ENCODE data around the gene SIN3A.
"Not testable (repeated sequence)": the region's sequence is repeated elsewhere in the genome, so short reads cannot be mapped to it uniquely, and the experiment has no call there.

Gene SIN3A

GRCh38 chr15:75403892-75404291, 47.6 kb downstream of the SIN3A start:
- H3K9me3 Mint-ChIP-seq, result no peaks in the 10 kb centered on the region
- no peak for TF ChIP-seq CTCF (IDR thresholded peaks at IDR 0.05; ENCODE audit: unreplicated experiment in 3 of 3)
- H3K27me3 Mint-ChIP-seq (ENCODE audit: low read depth), result no peaks in the 10 kb centered on the region
- H3K36me3 Mint-ChIP-seq (ENCODE audit: low read depth), result peaks cover 68% of the 10 kb centered on the region
- no peaks in the 10 kb centered on the region for H3K4me1 Mint-ChIP-seq
- H3K27ac Mint-ChIP-seq, result no peak overlapping the region
- H3K4me3 Mint-ChIP-seq, result no peak overlapping the region

- peaks cover 60% of the 10 kb centered on the region for H3K36me3 Mint-ChIP-seq (ENCODE audit: low read depth)
Measured at GRCh38 chr15:75397494-75397893, 54.0 kb downstream of the SIN3A start.

GRCh38 chr15:75389791-75390382, 61.6 kb downstream of the SIN3A start:
- H3K36me3 Mint-ChIP-seq (ENCODE audit: low read depth), result peaks cover 68% of the 10 kb centered on the region
- H3K27ac Mint-ChIP-seq, result no peak overlapping the region
- H3K27me3 Mint-ChIP-seq (ENCODE audit: low read depth), result no peaks in the 10 kb centered on the region
- no peaks in the 10 kb centered on the region for H3K4me1 Mint-ChIP-seq
- H3K4me3 Mint-ChIP-seq, result no peak overlapping the region
- H3K9me3 Mint-ChIP-seq, result no peaks in the 10 kb centered on the region
- TF ChIP-seq CTCF (IDR thresholded peaks at IDR 0.05; ENCODE audit: unreplicated experiment in 3 of 3), result no peak

More at GRCh38 chr15:75397494-75397893, 54.0 kb downstream of the SIN3A start:
- H3K4me3 Mint-ChIP-seq, result no peak overlapping the region
- H3K27me3 Mint-ChIP-seq (ENCODE audit: low read depth), result no peaks in the 10 kb centered on the region
- no peaks in the 10 kb centered on the region for H3K9me3 Mint-ChIP-seq
- TF ChIP-seq CTCF (IDR thresholded peaks at IDR 0.05; ENCODE audit: unreplicated experiment in 3 of 3), result no peak
- no peak overlapping the region for H3K27ac Mint-ChIP-seq
- H3K4me1 Mint-ChIP-seq, result no peaks in the 10 kb centered on the region

- H3K9me3 Mint-ChIP-seq; H3K4me1 Mint-ChIP-seq; H3K4me3 Mint-ChIP-seq; H3K27me3 Mint-ChIP-seq (ENCODE audit: low read depth); H3K27ac Mint-ChIP-seq: not testable (repeated sequence)
- H3K36me3 Mint-ChIP-seq (ENCODE audit: low read depth), result peaks cover 73% of the 10 kb centered on the region
Measured at GRCh38 chr15:75383986-75384385, 67.5 kb downstream of the SIN3A start.

- no peaks in the 10 kb centered on the region for H3K4me1 Mint-ChIP-seq
- no peak for TF ChIP-seq CTCF (IDR thresholded peaks at IDR 0.05; ENCODE audit: unreplicated experiment in 3 of 3)
- no peak overlapping the region for H3K27ac Mint-ChIP-seq
- H3K27me3 Mint-ChIP-seq (ENCODE audit: low read depth), result no peaks in the 10 kb centered on the region
- no peak overlapping the region for H3K4me3 Mint-ChIP-seq
- H3K9me3 Mint-ChIP-seq, result no peaks in the 10 kb centered on the region
- peaks cover 73% of the 10 kb centered on the region for H3K36me3 Mint-ChIP-seq (ENCODE audit: low read depth)
Measured at GRCh38 chr15:75380773-75381172, 70.7 kb downstream of the SIN3A start.

GRCh38 chr15:75371901-75372688, 79.4 kb downstream of the SIN3A start:
- H3K27me3 Mint-ChIP-seq (ENCODE audit: low read depth), result no peaks in the 10 kb centered on the region
- peaks cover 16% of the 10 kb centered on the region for H3K4me1 Mint-ChIP-seq
- H3K9me3 Mint-ChIP-seq, result no peaks in the 10 kb centered on the region
- TF ChIP-seq CTCF (IDR thresholded peaks at IDR 0.05; ENCODE audit: unreplicated experiment in 3 of 3), result no peak
- no peak overlapping the region for H3K27ac Mint-ChIP-seq
- H3K4me3 Mint-ChIP-seq, result no peak overlapping the region
- H3K36me3 Mint-ChIP-seq (ENCODE audit: low read depth), result peaks cover 60% of the 10 kb centered on the region
